Measurements from ENCODE around the gene IFTAP. TPM values are rescaled to one million over a fixed set of nuclear protein-coding genes. Genes with fewer than 3 reads are reported as not detected.

IFTAP gene
- total RNA-seq, 1 experiment from 2014 or later = 19.9 TPM

- no peak overlapping the region for H3K18ac ChIP-seq (ENCODE audit: insufficient read length, low read depth, low read length)
- no peak overlapping the region for H3K14ac ChIP-seq (ENCODE audit: insufficient read depth, low read length)
- no peak overlapping the region for H4K8ac ChIP-seq (replicated peaks; ENCODE audit: insufficient read length, low read depth, low read length)
- no peak overlapping the region for H3K23ac ChIP-seq (ENCODE audit: insufficient read length, low read depth, low read length)
- no peaks in the 10 kb centered on the region for H3K23me2 ChIP-seq (ENCODE audit: insufficient read length, low read depth, low read length, poor library complexity, severe bottlenecking)
- no peak overlapping the region for H3K9ac ChIP-seq (ENCODE audit: extremely low read depth, insufficient read length, low read length)
- H4K91ac ChIP-seq (ENCODE audit: insufficient read length, low read depth, low read length) = no peak overlapping the region
- H3K4ac ChIP-seq (ENCODE audit: low read depth, low read length) = no peak overlapping the region
- no peak overlapping the region for H3K56ac ChIP-seq (ENCODE audit: insufficient read length, low read depth, low read length)
- no peaks in the 10 kb centered on the region for H3K4me1 ChIP-seq (ENCODE audit: insufficient read depth, low read length)
- H2BK5ac ChIP-seq (ENCODE audit: insufficient read length, low read length) = no peak overlapping the region
- no peak for DNase-seq
- H2BK12ac ChIP-seq (ENCODE audit: insufficient read length, low read depth, low read length) = no peak overlapping the region
- no peak overlapping the region for H2BK15ac ChIP-seq (ENCODE audit: low read depth, low read length)
- H2AFZ ChIP-seq (ENCODE audit: low read length) = no peak overlapping the region
- H3K4me3 Mint-ChIP-seq = no peak overlapping the region
- H3K79me2 ChIP-seq (ENCODE audit: insufficient read depth, low read length) = no peaks in the 10 kb centered on the region
- no peak overlapping the region for H3K4me2 ChIP-seq (ENCODE audit: insufficient read depth, insufficient read length, low read length)
- no peaks in the 10 kb centered on the region for H3K9me3 ChIP-seq (ENCODE audit: control insufficient read depth, low read depth, low read length)
- H3K27ac Mint-ChIP-seq = no peak overlapping the region
- H3T11ph ChIP-seq (ENCODE audit: low read length) = no peak overlapping the region
- no peaks in the 10 kb centered on the region for H3K4me1 Mint-ChIP-seq
- H3K27ac ChIP-seq (ENCODE audit: insufficient read length, low read depth, low read length) = no peak overlapping the region
- no CpG with 5 or more reads among the region's 7 CpGs for WGBS (ENCODE audit: extremely low coverage, insufficient read length, low lambda C conversion rate)
- no peaks in the 10 kb centered on the region for H3K9me3 Mint-ChIP-seq
- peaks cover 6% of the 10 kb centered on the region for H3K27me3 Mint-ChIP-seq (ENCODE audit: low read depth)
- no peak overlapping the region for H2BK20ac ChIP-seq (ENCODE audit: low read depth, low read length, poor library complexity, severe bottlenecking)
- no peaks in the 10 kb centered on the region for H4K20me1 ChIP-seq (ENCODE audit: control insufficient read depth, insufficient read depth, insufficient read length)
- H2AK5ac ChIP-seq (ENCODE audit: insufficient read length, low read length) = no peak overlapping the region
- no peak for TF ChIP-seq CTCF (conservative IDR thresholded peaks at IDR 0.05)
- no peak overlapping the region for H2BK120ac ChIP-seq (ENCODE audit: low read depth, low read length, poor library complexity, severe bottlenecking)
- no peak overlapping the region for H4K5ac ChIP-seq (ENCODE audit: insufficient read length, low read depth, low read length)
- no peaks in the 10 kb centered on the region for H3K27me3 ChIP-seq (ENCODE audit: insufficient read depth, low read length)
- no peaks in the 10 kb centered on the region for H3K36me3 Mint-ChIP-seq (ENCODE audit: insufficient read depth in 1 of 3, low read depth in 3 of 3)
- H3K79me1 ChIP-seq (ENCODE audit: insufficient read depth, low read depth, low read length, poor library complexity, severe bottlenecking) = no peaks in the 10 kb centered on the region
Measured at GRCh38 chr11:36688571-36689291, 94.4 kb downstream of the IFTAP start.

Measured in H9 (cell line).